ENCODE results near the gene BMP6.

DNA sequence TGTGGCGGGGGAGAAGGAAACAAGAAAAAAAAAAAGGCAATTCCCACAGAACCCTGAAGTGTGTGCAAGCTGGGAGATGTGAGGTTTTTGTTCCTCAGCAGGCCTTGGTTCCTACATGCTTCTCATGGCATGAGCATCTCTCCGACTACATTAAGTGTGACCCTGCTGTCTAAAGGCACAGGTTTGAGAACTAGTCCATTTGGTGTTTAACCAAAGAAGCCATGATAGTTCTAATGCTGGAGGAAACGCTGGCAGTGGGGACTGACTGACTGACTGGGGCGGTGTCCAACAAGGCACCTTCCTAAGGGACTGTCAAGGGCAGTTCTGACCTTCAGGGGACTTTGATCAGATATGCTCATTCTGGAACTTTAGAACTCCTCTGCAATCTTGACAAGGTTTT lies 180.8 kb downstream of the BMP6 start:
- TF ChIP-seq, protein P1, sequence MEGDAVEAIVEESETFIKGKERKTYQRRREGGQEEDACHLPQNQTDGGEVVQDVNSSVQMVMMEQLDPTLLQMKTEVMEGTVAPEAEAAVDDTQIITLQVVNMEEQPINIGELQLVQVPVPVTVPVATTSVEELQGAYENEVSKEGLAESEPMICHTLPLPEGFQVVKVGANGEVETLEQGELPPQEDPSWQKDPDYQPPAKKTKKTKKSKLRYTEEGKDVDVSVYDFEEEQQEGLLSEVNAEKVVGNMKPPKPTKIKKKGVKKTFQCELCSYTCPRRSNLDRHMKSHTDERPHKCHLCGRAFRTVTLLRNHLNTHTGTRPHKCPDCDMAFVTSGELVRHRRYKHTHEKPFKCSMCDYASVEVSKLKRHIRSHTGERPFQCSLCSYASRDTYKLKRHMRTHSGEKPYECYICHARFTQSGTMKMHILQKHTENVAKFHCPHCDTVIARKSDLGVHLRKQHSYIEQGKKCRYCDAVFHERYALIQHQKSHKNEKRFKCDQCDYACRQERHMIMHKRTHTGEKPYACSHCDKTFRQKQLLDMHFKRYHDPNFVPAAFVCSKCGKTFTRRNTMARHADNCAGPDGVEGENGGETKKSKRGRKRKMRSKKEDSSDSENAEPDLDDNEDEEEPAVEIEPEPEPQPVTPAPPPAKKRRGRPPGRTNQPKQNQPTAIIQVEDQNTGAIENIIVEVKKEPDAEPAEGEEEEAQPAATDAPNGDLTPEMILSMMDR (conservative IDR thresholded peaks at IDR 0.05; ENCODE audit: low read depth, low read length): no peak
- TF ChIP-seq EZH2 (IDR thresholded peaks at IDR 0.05; ENCODE audit: borderline replicate concordance, low read depth, low read length, poor library complexity, severe bottlenecking): no peak
